HCT116 (cell line): ENCODE results near the gene DDX23. TPM values are rescaled to one million over a fixed set of nuclear protein-coding genes. Genes with fewer than 3 reads are reported as not detected.

Source experiments
- ATAC-seq: fragments of 200-7000 bp; cut with Tn5 transposase; 2 replicates; pipeline ENCODE4 v1.9.1; 2020; ENCODE audit warnings: mild to moderate bottlenecking, moderate library complexity
- BruUV-seq: library from RNA; stranded (reverse); fragments of 400-500 nt; replicated peaks from 2 replicates; lab custom pipeline; 2021; lab: Mats Ljungman, UMichigan
- CTCF ChIA-PET: fragments of 300-600 bp; sonication (Branson Sonifier 250); formaldehyde crosslinking; loops from one replicate; lab custom pipeline; 2021; ENCODE audit warnings: antibody characterized with exemption; lab: Charles Lee
- POLR2A ChIA-PET: fragments of 300-600, 350-600 bp; sonication (Branson Sonifier 250); formaldehyde crosslinking; loops from one replicate; lab custom pipeline; 2021; ENCODE audit warnings: antibody characterized with exemption; lab: Charles Lee
- RAD21 ChIA-PET, 2 experiments: fragments of 300-600 bp; sonication (Branson Sonifier 250); formaldehyde crosslinking; loops; one replicate each; lab custom pipeline; 2023; ENCODE audit warnings: low total read pairs in 2 of 2; ENCODE audit not compliant: uncharacterized antibody in 2 of 2, unreplicated experiment in 2 of 2, low non-redundant PET in 1 of 2; lab: Charles Lee
- DNase-seq: peaks from one replicate; pipeline ENCODE4 v3.0.0-alpha.2; 2010; ENCODE audit warnings: low read depth, low spot score
- H2AFZ ChIP-seq: fragments of 200-600 bp; shearing (Covaris generic), sonication (generic); 2 replicates; pipeline ENCODE4 v1.6.1; 2017; ENCODE audit warnings: low read depth, mixed run types, mixed read lengths, antibody characterized with exemption, low read length; ENCODE audit not compliant: poor library complexity, severe bottlenecking
- H3K27ac ChIP-seq: 2 replicates; pipeline ENCODE4 v1.5.1; 2012; ENCODE audit warnings: low read depth, low read length
- H3K27me3 ChIP-seq: fragments of 200-600 bp; sonication (generic); 2 replicates; pipeline ENCODE4 v1.6.1; 2016; ENCODE audit warnings: mixed run types, low read length, mixed read lengths; ENCODE audit not compliant: insufficient read depth
- H3K36me3 ChIP-seq, 2 experiments: fragments of 200-500 bp in 1 of 2; fragments of 200-600 bp in 1 of 2; sonication (Bioruptor generic) in 1 of 2; sonication (generic) in 1 of 2; 2 replicates each; pipeline versions ENCODE4 v1.5.1 to v1.6.1; 2014 to 2016; ENCODE audit warnings: low read length in 2 of 2, inconsistent platforms in 1 of 2, mixed read lengths in 1 of 2, mixed run types in 1 of 2; ENCODE audit not compliant: insufficient read depth in 2 of 2, control insufficient read depth in 1 of 2
- H3K4me1 ChIP-seq, 2 experiments: fragments of 200-600 bp in 1 of 2; sonication (generic) in 1 of 2; 2 replicates each; pipeline versions ENCODE4 v1.5.1 to v1.6.1; 2012 to 2017; ENCODE audit warnings: low read length in 2 of 2, inconsistent platforms in 1 of 2, mild to moderate bottlenecking in 1 of 2, mixed read lengths in 1 of 2, mixed run types in 1 of 2, moderate library complexity in 1 of 2; ENCODE audit not compliant: insufficient read depth in 2 of 2, control insufficient read depth in 1 of 2
- H3K4me2 ChIP-seq: fragments of 200-600 bp; sonication (generic); 2 replicates; pipeline ENCODE4 v1.6.1; 2017; ENCODE audit warnings: mixed run types, low read length, mixed read lengths
- H3K4me3 ChIP-seq, 2 experiments: fragments of 200-600 bp in 1 of 2; sonication (generic) in 1 of 2; replicated peaks in 1 of 2; 2 replicates each; pipeline ENCODE4 v1.5.1; 2011 to 2016; ENCODE audit warnings: low read length in 2 of 2, control low read depth in 1 of 2, low read depth in 1 of 2, mild to moderate bottlenecking in 1 of 2, mixed read lengths in 1 of 2, mixed run types in 1 of 2
- H3K79me2 ChIP-seq: fragments of 200-600 bp; sonication (generic); 2 replicates; pipeline ENCODE4 v1.6.1; 2017; ENCODE audit warnings: mild to moderate bottlenecking, mixed run types, low read length, moderate library complexity, mixed read lengths; ENCODE audit not compliant: insufficient read depth
- H3K9ac ChIP-seq: fragments of 200-600 bp; sonication (generic); 2 replicates; pipeline ENCODE4 v1.6.1; 2016; ENCODE audit warnings: low read length, mixed read lengths
- H3K9me2 ChIP-seq: fragments of 200-600 bp; sonication (generic), shearing (Covaris generic); 2 replicates; pipeline ENCODE4 v1.6.1; 2017; ENCODE audit warnings: mixed run types, mild to moderate bottlenecking, moderate library complexity; ENCODE audit not compliant: insufficient read depth
- H3K9me3 ChIP-seq, 2 experiments: fragments of 200-500 bp in 1 of 2; fragments of 200-600 bp in 1 of 2; sonication (Bioruptor generic) in 1 of 2; sonication (generic) in 1 of 2; 2 replicates each; pipeline ENCODE4 v1.6.1; 2014 to 2017; ENCODE audit warnings: low read length in 2 of 2, mixed read lengths in 2 of 2, inconsistent platforms in 1 of 2, low read depth in 1 of 2, mild to moderate bottlenecking in 1 of 2, mixed run types in 1 of 2, moderate library complexity in 1 of 2; ENCODE audit not compliant: control insufficient read depth in 1 of 2, insufficient read depth in 1 of 2
- H4K20me1 ChIP-seq: fragments of 200-600 bp; sonication (generic), shearing (Covaris generic); 2 replicates; pipeline ENCODE4 v1.6.1; 2017; ENCODE audit warnings: mixed run types, mild to moderate bottlenecking, moderate library complexity; ENCODE audit not compliant: insufficient read depth
- CTCF ChIP-seq, 3 experiments: fragments of 200-600 bp in 1 of 3; sonication (generic) in 1 of 3; IDR thresholded peaks in 2 of 3; conservative IDR thresholded peaks in 1 of 3; 2 replicates each; pipeline ENCODE4 v1.5.1; 2012 to 2017; ENCODE audit warnings: low read depth in 2 of 3, low read length in 2 of 3, antibody characterized with exemption in 1 of 3, borderline replicate concordance in 1 of 3, control low read depth in 1 of 3, mild to moderate bottlenecking in 1 of 3, mixed read lengths in 1 of 3, mixed run types in 1 of 3, moderate library complexity in 1 of 3; ENCODE audit not compliant: insufficient read depth in 1 of 3
- REST ChIP-seq: IDR thresholded peaks from 2 replicates; pipeline ENCODE4 v1.6.1; 2012; ENCODE audit warnings: low read depth
- ZFX ChIP-seq: fragments of 450-650 bp; IDR thresholded peaks from 2 replicates; pipeline ENCODE4 v1.6.1; 2017
- intact Hi-C: fragments of 100-400 bp; cut with micrococcal nuclease; formaldehyde crosslinking; loops from 2 replicates; pipeline ENCODE4 v1.10.0; 2022
- total RNA-seq: library from RNA; stranded (reverse); gene quantifications from one replicate; pipeline ENCODE4 v1.2.1, GENCODE V29; 2021; ENCODE audit not compliant: unreplicated experiment

DDX23 gene
- total RNA-seq, 1 experiment from 2014 or later: 75.0 TPM

GRCh38 chr12:48880647-48881046 is 28.7 kb upstream of the DDX23 start:
- Histone ChIP-seq H3K9me3 (no peaks in the 10 kb centered on the region), H3K4me2 (no peak overlapping the region), H3K27ac (no peak overlapping the region), H3K36me3 (no peaks in the 10 kb centered on the region), H2AFZ (no peak overlapping the region), H3K4me3 (no peak overlapping the region), H3K9ac (no peak overlapping the region), H3K27me3 (peaks cover 11% of the 10 kb centered on the region; the same call in 1 of the 2 replicates), H3K79me2 (no peaks in the 10 kb centered on the region), H3K9me2 (no peaks in the 10 kb centered on the region), H4K20me1 (no peaks in the 10 kb centered on the region), H3K4me1 (peaks cover 0 to 4% of the 10 kb centered on the region in 2 experiments; a peak in 1 of 4 replicates)
- TF ChIP-seq CTCF (IDR thresholded peaks at IDR 0.05 in 2 of 3, conservative IDR thresholded peaks at IDR 0.05 in 1 of 3; ENCODE audit: borderline replicate concordance in 1 of 3, insufficient read depth in 1 of 3, low read depth in 2 of 3, low read length in 2 of 3) (no peak), REST (no peak), ZFX (no peak)
- DNase-seq: no peak
- ChIA-PET CTCF (interaction anchor here (2.4 kb wide), 1 partner anchor 11 kb away, joined by 8 read pairs; no protein-coding TSS in a partner anchor), POLR2A (interaction anchor here (2.2 kb wide), 1 partner anchor 15 kb away, joined by 5 read pairs; the partner anchor contains the start of gene RND1), RAD21 (no interaction called here)
- no TSS peak for BruUV-seq
- no peak for ATAC-seq
- intact Hi-C loops: no loop called here
